WTC11 (cell line): ENCODE data around the gene LILRA1. TPM values are rescaled to one million over a fixed set of nuclear protein-coding genes. Genes with fewer than 3 reads are reported as not detected.
"Not testable (repeated sequence)": the region's sequence is repeated elsewhere in the genome, so short reads cannot be mapped to it uniquely, and the experiment has no call there.

Experiments
- ATAC-seq: fragments of 200-7000 bp; cut with Tn5 transposase; 2 replicates; pipeline ENCODE4 v1.10.0; 2021; ENCODE audit warnings: mild to moderate bottlenecking, moderate library complexity
- CTCF ChIA-PET: fragments of 300-600 bp; sonication (Branson Sonifier 250); formaldehyde crosslinking; loops from one replicate; lab custom pipeline; 2021; ENCODE audit warnings: antibody characterized with exemption; lab: Charles Lee
- POLR2A ChIA-PET: fragments of 350-600 bp; sonication (Branson Sonifier 250); formaldehyde crosslinking; loops from one replicate; lab custom pipeline; 2021; ENCODE audit warnings: antibody characterized with exemption; lab: Charles Lee
- DNase-seq: peaks from one replicate; pipeline ENCODE4 v3.0.0; 2021; ENCODE audit warnings: low spot score
- H3K27ac Mint-ChIP-seq: 2 replicates; pipeline ENCODE4 v1.8.0; 2021; ENCODE audit warnings: mixed read lengths
- H3K27me3 Mint-ChIP-seq: 2 replicates; pipeline ENCODE4 v1.8.0; 2021; ENCODE audit warnings: low read depth, mild to moderate bottlenecking, moderate library complexity, mixed read lengths
- H3K36me3 Mint-ChIP-seq: 2 replicates; pipeline ENCODE4 v1.8.0; 2021; ENCODE audit warnings: mixed read lengths
- H3K4me1 Mint-ChIP-seq: 2 replicates; pipeline ENCODE4 v1.8.0; 2022; ENCODE audit warnings: mixed read lengths
- H3K4me3 Mint-ChIP-seq: 2 replicates; pipeline ENCODE4 v1.8.0; 2021; ENCODE audit warnings: mild to moderate bottlenecking, moderate library complexity, mixed read lengths
- H3K9me3 Mint-ChIP-seq: 2 replicates; pipeline ENCODE4 v1.8.0; 2021; ENCODE audit warnings: mixed read lengths
- ARID4B ChIP-seq: sonication (generic); formaldehyde crosslinking; IDR thresholded peaks from 2 replicates; pipeline ENCODE4 v1.8.0; 2023; ENCODE audit warnings: missing genetic modification reagents, mild to moderate bottlenecking, borderline replicate concordance
- CREM ChIP-seq: sonication (generic); formaldehyde crosslinking; IDR thresholded peaks from 2 replicates; pipeline ENCODE4 v1.8.1; 2022; ENCODE audit warnings: mild to moderate bottlenecking, missing genetic modification reagents, moderate library complexity
- ELF4 ChIP-seq: sonication (generic); formaldehyde crosslinking; IDR thresholded peaks from 2 replicates; pipeline ENCODE4 v1.8.1; 2022; ENCODE audit warnings: low read depth, mild to moderate bottlenecking, moderate library complexity, missing genetic modification reagents
- EMX1 ChIP-seq: fragments of 250-450 bp; sonication (Bioruptor Pico); IDR thresholded peaks from 2 replicates; pipeline ENCODE4 v1.8.0; 2021; ENCODE audit warnings: mild to moderate bottlenecking
- FOXP1 ChIP-seq: sonication (generic); formaldehyde crosslinking; IDR thresholded peaks from 2 replicates; pipeline ENCODE4 v1.8.0; 2022; ENCODE audit warnings: missing genetic modification reagents, mild to moderate bottlenecking, moderate library complexity, borderline replicate concordance
- GABPB1 ChIP-seq: sonication (generic); formaldehyde crosslinking; IDR thresholded peaks from 2 replicates; pipeline ENCODE4 v1.8.1; 2023; ENCODE audit warnings: mild to moderate bottlenecking, missing genetic modification reagents
- GTF2I ChIP-seq: fragments of 250-450 bp; sonication (Bioruptor Pico); conservative IDR thresholded peaks from 2 replicates; pipeline ENCODE4 v1.4.0; 2021; ENCODE audit warnings: mild to moderate bottlenecking
- JUN ChIP-seq: sonication (generic); formaldehyde crosslinking; IDR thresholded peaks from 2 replicates; pipeline ENCODE4 v1.8.0; 2023; ENCODE audit warnings: mild to moderate bottlenecking, missing genetic modification reagents
- MXD4 ChIP-seq: fragments of 250-450 bp; sonication (Bioruptor Pico); IDR thresholded peaks from 2 replicates; pipeline ENCODE4 v1.8.0; 2021; ENCODE audit warnings: mild to moderate bottlenecking, moderate library complexity, borderline replicate concordance
- NFATC4 ChIP-seq: fragments of 250-450 bp; sonication (Bioruptor Pico); IDR thresholded peaks from 2 replicates; pipeline ENCODE4 v1.9.0; 2021; ENCODE audit warnings: mild to moderate bottlenecking
- NR1H2 ChIP-seq: sonication (generic); formaldehyde crosslinking; IDR thresholded peaks from 2 replicates; pipeline ENCODE4 v1.9.0; 2021; ENCODE audit warnings: mild to moderate bottlenecking, moderate library complexity, missing genetic modification reagents
- NR2C2 ChIP-seq: sonication (generic); formaldehyde crosslinking; IDR thresholded peaks from 2 replicates; pipeline ENCODE4 v1.8.0; 2022; ENCODE audit warnings: mild to moderate bottlenecking, missing genetic modification reagents
- SMAD4 ChIP-seq: sonication (generic); formaldehyde crosslinking; IDR thresholded peaks from 2 replicates; pipeline ENCODE4 v1.8.0; 2022; ENCODE audit warnings: mild to moderate bottlenecking, missing genetic modification reagents
- USF1 ChIP-seq: sonication (generic); formaldehyde crosslinking; IDR thresholded peaks from 2 replicates; pipeline ENCODE4 v1.8.0; 2022; ENCODE audit warnings: mild to moderate bottlenecking, missing genetic modification reagents
- ZBTB43 ChIP-seq: sonication (generic); formaldehyde crosslinking; IDR thresholded peaks from 2 replicates; pipeline ENCODE4 v1.8.1; 2023; ENCODE audit warnings: mild to moderate bottlenecking, missing genetic modification reagents
- ZMAT4 ChIP-seq: fragments of 250-450 bp; sonication (Bioruptor Pico); IDR thresholded peaks from 2 replicates; pipeline ENCODE4 v1.9.0; 2021; ENCODE audit warnings: mild to moderate bottlenecking
- ZNF138 ChIP-seq: sonication (generic); formaldehyde crosslinking; conservative IDR thresholded peaks from 2 replicates; pipeline ENCODE4 v1.8.1; 2022; ENCODE audit warnings: mild to moderate bottlenecking, moderate library complexity, missing genetic modification reagents
- ZNF232 ChIP-seq: sonication (generic); formaldehyde crosslinking; IDR thresholded peaks from 2 replicates; pipeline ENCODE4 v1.8.0; 2022; ENCODE audit warnings: mild to moderate bottlenecking, missing genetic modification reagents
- ZNF396 ChIP-seq: fragments of 250-450 bp; sonication (Bioruptor Pico); IDR thresholded peaks from 2 replicates; pipeline ENCODE4 v1.8.0; 2021; ENCODE audit warnings: mild to moderate bottlenecking, moderate library complexity, borderline replicate concordance
- ZNF425 ChIP-seq: fragments of 250-450 bp; sonication (Bioruptor Pico); conservative IDR thresholded peaks from 2 replicates; pipeline ENCODE4 v1.9.0; 2021; ENCODE audit warnings: mild to moderate bottlenecking
- total RNA-seq: library from RNA; stranded (reverse); gene quantifications from 3 replicates; pipeline ENCODE4 v1.2.3, GENCODE V29; 2021

The LILRA1 gene
- total RNA-seq, 1 experiment from 2014 or later, result not detected

GRCh38 chr19:54622431-54622830 lies 29.0 kb downstream of the LILRA1 start:
- Mint-ChIP-seq H3K36me3 (peaks cover 52% of the 10 kb centered on the region), H3K4me1 (no peaks in the 10 kb centered on the region), H3K27me3 (peaks cover 16% of the 10 kb centered on the region), H3K27ac (no peak overlapping the region), H3K9me3 (peaks cover 66% of the 10 kb centered on the region), H3K4me3 (no peak overlapping the region)
- DNase-seq (no peak), ATAC-seq (no peak)
- CTCF ChIA-PET, result no interaction called here
- TF ChIP-seq NFATC4 (CRISPR knock-in tag) (no peak), ZMAT4 (CRISPR knock-in tag) (no peak), GABPB1 (CRISPR knock-in tag) (no peak), SMAD4 (CRISPR knock-in tag) (no peak), USF1 (CRISPR knock-in tag) (no peak), EMX1 (CRISPR knock-in tag) (no peak), ZNF425 (CRISPR knock-in tag) (no peak), ZNF396 (CRISPR knock-in tag) (no peak), NR1H2 (CRISPR knock-in tag) (no peak), ELF4 (no peak)
- POLR2A ChIA-PET, result no interaction called here

GRCh38 chr19:54624234-54624633 lies 30.8 kb downstream of the LILRA1 start:
- CTCF ChIA-PET, H3K4me3 Mint-ChIP-seq, POLR2A ChIA-PET, DNase-seq, ATAC-seq, H3K4me1 Mint-ChIP-seq, H3K27ac Mint-ChIP-seq: not testable (repeated sequence)
- peaks cover 22% of the 10 kb centered on the region for H3K27me3 Mint-ChIP-seq
- peaks cover 72% of the 10 kb centered on the region for H3K9me3 Mint-ChIP-seq
- H3K36me3 Mint-ChIP-seq, result peaks cover 62% of the 10 kb centered on the region

GRCh38 chr19:54624934-54625730 lies 31.7 kb downstream of the LILRA1 start:
- POLR2A ChIA-PET, CTCF ChIA-PET: not testable (repeated sequence)

GRCh38 chr19:54626757-54627156 lies 33.3 kb downstream of the LILRA1 start:
- no peak overlapping the region for H3K27ac Mint-ChIP-seq
- ChIA-PET CTCF (no interaction called here), POLR2A (no interaction called here)
- no peak for ATAC-seq
- no peak overlapping the region for H3K4me3 Mint-ChIP-seq
- H3K9me3 Mint-ChIP-seq, result peaks cover 68% of the 10 kb centered on the region
- DNase-seq, result no peak
- H3K27me3 Mint-ChIP-seq, result peaks cover 22% of the 10 kb centered on the region
- no peaks in the 10 kb centered on the region for H3K4me1 Mint-ChIP-seq
- H3K36me3 Mint-ChIP-seq, result peaks cover 60% of the 10 kb centered on the region
- TF ChIP-seq ZBTB43 (CRISPR knock-in tag) (no peak), MXD4 (CRISPR knock-in tag) (no peak), NR2C2 (CRISPR knock-in tag) (no peak), GTF2I (CRISPR knock-in tag) (no peak), CREM (no peak), ZNF232 (CRISPR knock-in tag) (no peak), FOXP1 (CRISPR knock-in tag) (no peak), JUN (CRISPR knock-in tag) (no peak), ARID4B (CRISPR knock-in tag) (no peak), ZMAT4 (CRISPR knock-in tag) (no peak), ZNF138 (CRISPR knock-in tag) (no peak)

More at GRCh38 chr19:54624934-54625730, 31.7 kb downstream of the LILRA1 start:
- not testable (repeated sequence) for H3K27ac Mint-ChIP-seq, ATAC-seq, H3K4me3 Mint-ChIP-seq, DNase-seq, H3K4me1 Mint-ChIP-seq
- peaks cover 75% of the 10 kb centered on the region for H3K9me3 Mint-ChIP-seq
- peaks cover 64% of the 10 kb centered on the region for H3K36me3 Mint-ChIP-seq
- peaks cover 22% of the 10 kb centered on the region for H3K27me3 Mint-ChIP-seq
